Neuronal stem cell (in vitro differentiated cells): ENCODE results near the gene EHMT2. TPM values are rescaled to one million over a fixed set of nuclear protein-coding genes. Genes with fewer than 3 reads are reported as not detected.
A peak's percentile ranks its signal among the peaks of the same experiment; 100 is the strongest.

Experiments
- DNase-seq: peaks from one replicate; pipeline ENCODE4 v3.0.0-alpha.2; 2013; ENCODE audit warnings: low spot score
- H2AFZ ChIP-seq: one replicate; pipeline ENCODE4 v1.6.1; 2013; ENCODE audit warnings: mild to moderate bottlenecking, low read length, inconsistent platforms
- H2AK5ac ChIP-seq: 2 replicates; pipeline ENCODE4 v1.6.1; 2013; ENCODE audit warnings: low read depth, mild to moderate bottlenecking, inconsistent platforms, low read length, moderate library complexity, mixed read lengths
- H2BK120ac ChIP-seq: 2 replicates; pipeline ENCODE4 v1.6.1; 2013; ENCODE audit warnings: low read depth, mild to moderate bottlenecking, inconsistent platforms, low read length, moderate library complexity, mixed read lengths
- H2BK12ac ChIP-seq: one replicate; pipeline ENCODE4 v1.6.1; 2013; ENCODE audit warnings: low read length, inconsistent platforms
- H2BK15ac ChIP-seq: 2 replicates; pipeline ENCODE4 v1.6.1; 2013; ENCODE audit warnings: mild to moderate bottlenecking, low read length, inconsistent platforms, mixed read lengths
- H2BK5ac ChIP-seq: one replicate; pipeline ENCODE4 v1.6.1; 2013; ENCODE audit warnings: inconsistent platforms, mild to moderate bottlenecking, low read length, moderate library complexity
- H3K14ac ChIP-seq: one replicate; pipeline ENCODE4 v1.6.1; 2013; ENCODE audit warnings: low read length, inconsistent platforms
- H3K18ac ChIP-seq: 2 replicates; pipeline ENCODE4 v1.6.1; 2013; ENCODE audit warnings: low read length, inconsistent platforms
- H3K23ac ChIP-seq: 2 replicates; pipeline ENCODE4 v1.6.1; 2013; ENCODE audit warnings: low read depth, mild to moderate bottlenecking, mixed read lengths, low read length, inconsistent platforms; ENCODE audit not compliant: poor library complexity
- H3K27ac ChIP-seq: replicated peaks from 3 replicates; pipeline ENCODE4 v1.5.1; 2013; ENCODE audit warnings: low read length, inconsistent platforms
- H3K27me3 ChIP-seq, 3 experiments: 2 replicates each; pipeline ENCODE4 v1.6.1; 2013; ENCODE audit warnings: low read length in 3 of 3, mild to moderate bottlenecking in 2 of 3, inconsistent platforms in 1 of 3, low read depth in 1 of 3, mixed read lengths in 1 of 3, moderate library complexity in 1 of 3; ENCODE audit not compliant: control insufficient read depth in 3 of 3, insufficient read depth in 3 of 3
- H3K36me3 ChIP-seq, 2 donors: replicated peaks in 1 of 2; 2 replicates each; pipeline ENCODE4 v1.6.1; 2013; ENCODE audit warnings: low read length in 2 of 2; ENCODE audit not compliant: control insufficient read depth in 2 of 2, insufficient read depth in 2 of 2
- H3K4ac ChIP-seq: 2 replicates; pipeline ENCODE4 v1.6.1; 2013; ENCODE audit warnings: inconsistent platforms, mild to moderate bottlenecking, low read length, moderate library complexity
- H3K4me1 ChIP-seq, 2 donors: 1 replicate in 1 of 2; 2 replicates in 1 of 2; pipeline ENCODE4 v1.6.1; 2013; ENCODE audit warnings: low read length in 2 of 2, low read depth in 1 of 2; ENCODE audit not compliant: control insufficient read depth in 2 of 2, insufficient read depth in 1 of 2
- H3K4me2 ChIP-seq: one replicate; pipeline ENCODE4 v1.6.1; 2013; ENCODE audit warnings: mild to moderate bottlenecking, low read length, inconsistent platforms; ENCODE audit not compliant: insufficient read depth, poor library complexity, severe bottlenecking
- H3K4me3 ChIP-seq, 2 donors: 2 replicates each; pipeline ENCODE4 v1.5.1; 2013; ENCODE audit warnings: low read length in 2 of 2, mild to moderate bottlenecking in 2 of 2, inconsistent platforms in 1 of 2, moderate library complexity in 1 of 2
- H3K79me1 ChIP-seq: one replicate; pipeline ENCODE4 v1.6.1; 2013; ENCODE audit warnings: low read depth, mild to moderate bottlenecking, inconsistent platforms, low read length, moderate library complexity
- H3K9ac ChIP-seq: one replicate; pipeline ENCODE4 v1.6.1; 2013; ENCODE audit warnings: mild to moderate bottlenecking, low read depth, low read length, inconsistent platforms; ENCODE audit not compliant: poor library complexity
- H3K9me3 ChIP-seq, 2 donors: replicated peaks in 1 of 2; 2 replicates each; pipeline versions ENCODE3 to v1.6.1; 2013; ENCODE audit warnings: low read length in 2 of 2, mild to moderate bottlenecking in 2 of 2, inconsistent platforms in 1 of 2, low read depth in 1 of 2, mixed read lengths in 1 of 2, moderate library complexity in 1 of 2; ENCODE audit not compliant: control insufficient read depth in 2 of 2, insufficient read depth in 1 of 2
- H4K8ac ChIP-seq: one replicate; pipeline ENCODE4 v1.6.1; 2013; ENCODE audit warnings: low read depth, mild to moderate bottlenecking, inconsistent platforms, low read length, moderate library complexity
- H4K91ac ChIP-seq: one replicate; pipeline ENCODE4 v1.6.1; 2013; ENCODE audit warnings: low read length, low read depth, mild to moderate bottlenecking, inconsistent platforms; ENCODE audit not compliant: poor library complexity
- WGBS, 2 donors: extraction: QIAGEN DNeasy Blood & Tissue Kit; methylation state at CpG; one replicate each; pipeline ENCODE4 v1.1.7; 2013; ENCODE audit warnings: missing lambda C conversion rate in 2 of 2, mixed read lengths in 1 of 2; ENCODE audit not compliant: insufficient read length in 2 of 2, insufficient replicate concordance in 1 of 2; ENCODE audit errors: extremely low coverage in 2 of 2; 5-methylcytosine and 5-hydroxymethylcytosine counted together
- polyA plus RNA-seq, 2 experiments: library from polyadenylated mRNA; stranded (reverse); fragments of 200-250 nt; gene quantifications; one replicate each; pipeline ENCODE4 v1.2.3, GENCODE V29; 2013

EHMT2 gene
- polyA plus RNA-seq (2013, experiment 1 of 2): 119 TPM
- polyA plus RNA-seq (2013, experiment 2 of 2): 117 TPM

GRCh38 chr6:31897612-31898382 is at the start of gene EHMT2:
Gene EHMT2 (minus strand): TSS chr6:31897698. CDS start chr6:31897677, 21 bp downstream.
- H3K23ac ChIP-seq: peak within 1 kb of the TSS; percentile 50
- no peak within 1 kb of the TSS for H2BK15ac ChIP-seq
- DNase-seq: peak; percentile 85
- no peak within 1 kb of the TSS for H4K91ac ChIP-seq
- H2AFZ ChIP-seq: peak within 1 kb of the TSS; percentile 88
- H3K27me3 ChIP-seq: no peaks in the 10 kb centered on the region
- no peak within 1 kb of the TSS for H2BK120ac ChIP-seq
- H3K4me1 ChIP-seq: peaks cover 18 to 25% of the 10 kb centered on the region in 2 donors
- H3K4me2 ChIP-seq: peak within 1 kb of the TSS; percentile 89
- no peak within 1 kb of the TSS for H3K4ac ChIP-seq
- H3K18ac ChIP-seq: peak within 1 kb of the TSS; percentile 99
- peak within 1 kb of the TSS; percentile 3 for H4K8ac ChIP-seq
- no CpG with 5 or more reads among the region's 49 CpGs for WGBS, 2 donors
- H2BK5ac ChIP-seq: peak within 1 kb of the TSS; percentile 87
- peak within 1 kb of the TSS; percentile 81 for H2AK5ac ChIP-seq
- peak within 1 kb of the TSS; percentile 98 for H3K9ac ChIP-seq
- peaks cover 29 to 61% of the 10 kb centered on the region in 2 donors for H3K36me3 ChIP-seq
- no peaks in the 10 kb centered on the region for H3K9me3 ChIP-seq
- H2BK12ac ChIP-seq: no peak within 1 kb of the TSS
- H3K27ac ChIP-seq: peak within 1 kb of the TSS; percentile 62
- H3K14ac ChIP-seq: peak within 1 kb of the TSS; percentile 71
- peak within 1 kb of the TSS; percentile 84 to 86 for H3K4me3 ChIP-seq
- H3K79me1 ChIP-seq: peaks cover 21% of the 10 kb centered on the region

- Histone ChIP-seq H3K36me3 (peaks cover 15 to 21% of the 10 kb centered on the region in 2 donors), H3K27ac (no peak overlapping the region), H2BK15ac (peak overlapping the region; percentile 33), H3K9me3 (peaks cover 0 to 1% of the 10 kb centered on the region in 2 donors), H2BK120ac (no peak overlapping the region), H3K4ac (no peak overlapping the region), H2AFZ (no peak overlapping the region), H3K14ac (no peak overlapping the region), H2BK5ac (peak overlapping the region; percentile 42), H3K4me2 (no peak overlapping the region), H2AK5ac (peak overlapping the region; percentile 79), H3K27me3 (peaks cover 0 to 7% (median 0%) of the 10 kb centered on the region in 3 experiments), H3K23ac (no peak overlapping the region), H2BK12ac (no peak overlapping the region), H3K9ac (no peak overlapping the region), H3K4me3 (no peak overlapping the region), H3K4me1 (peaks cover 4 to 15% of the 10 kb centered on the region in 2 donors), H4K8ac (no peak overlapping the region), H3K79me1 (no peaks in the 10 kb centered on the region), H4K91ac (no peak overlapping the region), H3K18ac (no peak overlapping the region)
- no CpG with 5 or more reads among the region's 24 CpGs for WGBS, 2 donors
- DNase-seq: no peak
These were observed 49.7 kb upstream of the EHMT2 start for GRCh38 chr6:31947070-31947675.

DNA sequence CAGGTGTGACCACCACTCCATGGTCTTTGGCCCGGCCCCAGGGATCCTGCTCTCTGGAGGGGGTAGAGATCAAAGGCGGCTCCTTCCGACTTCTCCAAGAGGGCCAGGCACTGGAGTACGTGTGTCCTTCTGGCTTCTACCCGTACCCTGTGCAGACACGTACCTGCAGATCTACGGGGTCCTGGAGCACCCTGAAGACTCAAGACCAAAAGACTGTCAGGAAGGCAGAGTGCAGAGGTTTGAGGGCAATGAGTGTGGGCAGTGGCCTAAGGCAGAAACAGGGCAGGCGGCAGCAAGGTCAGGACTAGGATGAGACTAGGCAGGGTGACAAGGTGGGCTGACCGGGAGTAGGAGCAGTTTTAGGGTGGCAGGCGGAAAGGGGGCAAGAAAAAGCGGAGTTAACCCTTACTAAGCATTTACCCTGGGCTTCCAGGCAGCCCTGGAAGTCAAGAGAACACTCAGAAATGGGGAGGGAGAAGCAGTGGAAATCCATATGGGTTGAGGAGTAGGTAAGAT is 48.9 kb upstream of the EHMT2 start:
- Histone ChIP-seq H3K4ac (no peak overlapping the region), H3K23ac (peak overlapping the region; percentile 92), H3K36me3 (peaks cover 7 to 14% of the 10 kb centered on the region in 2 donors), H3K4me2 (no peak overlapping the region), H3K14ac (no peak overlapping the region), H4K91ac (no peak overlapping the region), H3K9ac (no peak overlapping the region), H2BK12ac (no peak overlapping the region), H2AK5ac (peak overlapping the region; percentile 79), H3K18ac (no peak overlapping the region), H3K27ac (no peak overlapping the region), H4K8ac (no peak overlapping the region), H2AFZ (peak overlapping the region; percentile 79), H2BK15ac (no peak overlapping the region), H3K4me3 (no peak overlapping the region), H3K4me1 (peaks cover 4 to 15% of the 10 kb centered on the region in 2 donors), H3K79me1 (no peaks in the 10 kb centered on the region), H3K27me3 (peaks cover 0 to 7% (median 0%) of the 10 kb centered on the region in 3 experiments), H2BK5ac (peak overlapping the region; percentile 42), H3K9me3 (peaks cover 0 to 1% of the 10 kb centered on the region in 2 donors), H2BK120ac (no peak overlapping the region)
- no CpG with 5 or more reads among the region's 11 CpGs for WGBS, 2 donors
- no peak for DNase-seq
